CD8-positive, alpha-beta memory T cell (primary cell): ENCODE measurements around the gene AMDHD1. TPM values are rescaled to one million over a fixed set of nuclear protein-coding genes. Genes with fewer than 3 reads are reported as not detected.
A peak's percentile ranks its signal among the peaks of the same experiment; 100 is the strongest.

Source experiments
- CTCF ChIA-PET: fragments of 350-600 bp; sonication (Branson Sonifier 250); formaldehyde crosslinking; loops from one replicate; lab custom pipeline; 2021; ENCODE audit warnings: antibody characterized with exemption; lab: Charles Lee
- POLR2A ChIA-PET: fragments of 350-600 bp; sonication (Branson Sonifier 250); formaldehyde crosslinking; loops from one replicate; lab custom pipeline; 2021; ENCODE audit warnings: antibody characterized with exemption; lab: Charles Lee
- DNase-seq, 5 donors: peaks; one replicate each; pipeline versions ENCODE4 v3.0.0 to v3.0.0-alpha.2; 2020 to 2022; ENCODE audit warnings: mixed read lengths in 1 of 5
- H3K27ac ChIP-seq: one replicate; pipeline ENCODE4 v1.7.0; 2013; ENCODE audit warnings: low read depth, mild to moderate bottlenecking, low read length, moderate library complexity
- H3K27me3 ChIP-seq: 2 replicates; pipeline ENCODE4 v1.7.0; 2013; ENCODE audit warnings: low read length, mild to moderate bottlenecking; ENCODE audit not compliant: insufficient read depth, poor library complexity, severe bottlenecking
- H3K36me3 ChIP-seq: 2 replicates; pipeline ENCODE4 v1.7.0; 2013; ENCODE audit warnings: mild to moderate bottlenecking, low read length, moderate library complexity; ENCODE audit not compliant: insufficient read depth
- H3K4me1 ChIP-seq: 2 replicates; pipeline ENCODE4 v1.7.0; 2013; ENCODE audit warnings: mild to moderate bottlenecking, low read length, moderate library complexity; ENCODE audit not compliant: insufficient read depth
- H3K4me3 ChIP-seq: 2 replicates; pipeline ENCODE4 v1.7.0; 2013; ENCODE audit warnings: mild to moderate bottlenecking, low read length
- H3K9me3 ChIP-seq: 2 replicates; pipeline ENCODE4 v1.7.0; 2013; ENCODE audit warnings: mild to moderate bottlenecking, low read length
- H3K27ac Mint-ChIP-seq, 8 donors: one replicate each; pipeline ENCODE4 v1.8.0; 2020 to 2021; ENCODE audit warnings: mixed read lengths in 8 of 8, mild to moderate bottlenecking in 6 of 8, inconsistent platforms in 3 of 8, moderate library complexity in 3 of 8
- H3K27me3 Mint-ChIP-seq, 2 donors: one replicate each; pipeline ENCODE4 v1.8.0; 2020 to 2021; ENCODE audit warnings: mixed read lengths in 2 of 2, mild to moderate bottlenecking in 1 of 2, moderate library complexity in 1 of 2
- H3K36me3 Mint-ChIP-seq, 3 donors: one replicate each; pipeline ENCODE4 v1.8.0; 2020 to 2021; ENCODE audit warnings: mixed read lengths in 3 of 3, inconsistent platforms in 1 of 3, mild to moderate bottlenecking in 1 of 3
- H3K4me1 Mint-ChIP-seq, 3 donors: one replicate each; pipeline ENCODE4 v1.8.0; 2020 to 2021; ENCODE audit warnings: mixed read lengths in 3 of 3, inconsistent platforms in 1 of 3, mild to moderate bottlenecking in 1 of 3
- H3K4me3 Mint-ChIP-seq, 7 donors: one replicate each; pipeline ENCODE4 v1.8.0; 2020 to 2021; ENCODE audit warnings: mixed read lengths in 7 of 7, mild to moderate bottlenecking in 6 of 7, moderate library complexity in 4 of 7, inconsistent platforms in 2 of 7
- H3K9me3 Mint-ChIP-seq, 5 donors: one replicate each; pipeline ENCODE4 v1.8.0; 2020 to 2022; ENCODE audit warnings: mixed read lengths in 5 of 5, mild to moderate bottlenecking in 3 of 5, moderate library complexity in 2 of 5, inconsistent platforms in 1 of 5
- polyA plus RNA-seq: library from polyadenylated mRNA; unstranded; fragments of 300-500 nt; fragmentation: Illumina TruSeq; gene quantifications from one replicate; pipeline ENCODE4 v1.2.3, GENCODE V29; 2021
- total RNA-seq, 2 experiments: library from RNA; stranded (reverse); gene quantifications; one replicate each; pipeline ENCODE4 v1.2.3, GENCODE V29; 2021

Gene AMDHD1
- total and polyA plus RNA-seq, 3 experiments from 2014 or later = 0.68 to 2.1 (median 2.0) TPM

DNA sequence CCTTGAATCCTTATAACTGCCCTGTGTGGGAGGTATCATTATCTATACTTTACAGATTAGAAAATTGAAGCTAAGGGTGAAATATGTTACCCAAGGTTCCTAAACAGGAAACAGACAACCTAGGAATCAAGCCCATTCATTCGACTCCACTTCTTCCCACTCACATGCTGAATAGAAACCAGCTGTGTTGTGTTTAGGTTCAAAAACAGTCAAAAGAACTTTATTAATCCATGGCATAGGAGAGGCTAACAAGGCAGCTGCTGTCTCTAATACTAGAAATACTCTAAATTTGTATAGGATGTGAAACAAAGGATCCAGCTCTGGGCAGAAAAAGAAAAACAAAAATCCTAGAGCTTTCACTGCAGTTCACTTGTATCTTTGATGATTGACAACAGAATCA, 9.9 kb downstream of the AMDHD1 start:
- ChIA-PET POLR2A (no interaction called here), CTCF (interaction anchor here (0.9 kb wide), 1 partner anchor 9 kb away, joined by 7 read pairs; no protein-coding TSS in a partner anchor)
- H3K9me3 ChIP-seq = no peaks in the 10 kb centered on the region
- no peak for DNase-seq
- H3K4me1 Mint-ChIP-seq = no peaks in the 10 kb centered on the region
- H3K4me1 ChIP-seq = no peaks in the 10 kb centered on the region
- no peak overlapping the region for H3K4me3 ChIP-seq
- no peaks in the 10 kb centered on the region for H3K36me3 ChIP-seq
- peaks cover 0 to 2% (median 0%) of the 10 kb centered on the region in 3 donors for H3K36me3 Mint-ChIP-seq
- H3K27me3 ChIP-seq = no peaks in the 10 kb centered on the region
- peaks cover 0 to 3% of the 10 kb centered on the region in 2 donors for H3K27me3 Mint-ChIP-seq
- H3K4me3 Mint-ChIP-seq = no peak overlapping the region
- H3K9me3 Mint-ChIP-seq = no peaks in the 10 kb centered on the region
- H3K27ac Mint-ChIP-seq = no peak overlapping the region
- no peak overlapping the region for H3K27ac ChIP-seq

DNA sequence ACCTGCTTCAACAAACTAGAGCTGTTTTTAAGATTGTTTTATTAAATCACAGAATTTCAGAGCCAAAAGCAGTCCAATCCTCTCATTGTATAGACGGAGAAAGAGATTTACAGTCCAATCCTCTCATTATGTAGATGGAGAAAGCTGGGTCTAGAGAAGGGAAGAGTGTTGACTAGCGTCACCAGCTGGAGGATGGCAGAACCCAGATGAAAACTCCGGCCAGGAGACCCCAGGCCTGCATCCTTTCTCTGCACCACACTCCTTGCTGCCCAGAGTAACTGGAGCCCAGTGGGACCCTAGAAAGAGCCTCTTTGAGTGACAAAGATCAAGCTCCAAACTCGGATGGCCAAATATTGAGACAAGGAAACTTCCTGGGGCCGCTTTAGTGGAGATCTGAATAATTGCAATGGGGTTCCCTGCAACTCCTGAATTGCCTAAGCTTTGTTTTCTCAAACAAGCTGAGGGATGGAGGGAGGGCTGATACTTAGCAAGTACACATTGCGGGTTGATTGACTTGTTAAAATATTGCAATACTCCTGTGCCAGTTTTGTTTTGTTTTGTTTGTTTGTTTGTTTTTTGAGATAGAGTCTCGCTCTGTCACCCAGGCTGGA, 12.5 kb downstream of the AMDHD1 start:
- Mint-ChIP-seq H3K27ac (no peak overlapping the region), H3K36me3 (peaks cover 0 to 2% (median 0%) of the 10 kb centered on the region in 3 donors), H3K4me1 (no peaks in the 10 kb centered on the region), H3K9me3 (no peaks in the 10 kb centered on the region), H3K27me3 (peaks cover 0 to 3% of the 10 kb centered on the region in 2 donors), H3K4me3 (no peak overlapping the region)
- Histone ChIP-seq H3K9me3 (no peaks in the 10 kb centered on the region), H3K27ac (no peak overlapping the region), H3K27me3 (no peaks in the 10 kb centered on the region), H3K4me3 (no peak overlapping the region), H3K36me3 (no peaks in the 10 kb centered on the region), H3K4me1 (no peaks in the 10 kb centered on the region)
- ChIA-PET CTCF (interaction anchor here (1.2 to 1.6 kb wide), 3 partner anchors 10 to 37 kb away, joined by 3 to 4 read pairs (median 3); no protein-coding TSS in a partner anchor), POLR2A (no interaction called here)
- no peak for DNase-seq

DNA sequence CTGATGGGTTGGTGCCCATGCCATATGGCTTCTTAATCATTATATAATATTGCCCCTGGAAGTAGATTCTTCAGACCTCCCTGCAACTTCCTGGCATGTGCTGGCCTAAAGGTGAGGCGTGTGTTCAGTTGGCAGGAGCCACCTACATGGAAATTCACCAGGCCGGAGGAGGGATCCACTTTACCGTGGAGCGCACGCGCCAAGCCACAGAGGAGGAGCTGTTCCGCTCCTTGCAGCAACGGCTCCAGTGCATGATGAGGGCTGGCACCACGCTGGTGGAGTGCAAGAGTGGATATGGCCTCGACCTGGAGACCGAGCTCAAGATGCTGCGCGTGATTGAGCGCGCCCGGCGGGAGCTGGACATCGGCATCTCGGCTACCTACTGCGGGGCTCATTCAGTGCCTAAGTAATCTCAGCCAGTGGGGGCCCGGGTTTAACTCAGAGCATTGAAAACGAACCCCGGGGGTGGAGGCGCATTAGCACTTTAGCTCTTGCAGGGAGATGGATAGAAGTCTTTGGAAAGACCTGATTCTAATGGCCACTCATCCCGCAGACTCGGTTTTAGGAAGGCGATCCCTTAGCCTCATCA, 13.5 kb downstream of the AMDHD1 start:
- CTCF ChIA-PET = interaction anchor here (1.6 kb wide), 2 partner anchors 9 to 38 kb away, joined by 3 read pairs; no protein-coding TSS in a partner anchor

DNA sequence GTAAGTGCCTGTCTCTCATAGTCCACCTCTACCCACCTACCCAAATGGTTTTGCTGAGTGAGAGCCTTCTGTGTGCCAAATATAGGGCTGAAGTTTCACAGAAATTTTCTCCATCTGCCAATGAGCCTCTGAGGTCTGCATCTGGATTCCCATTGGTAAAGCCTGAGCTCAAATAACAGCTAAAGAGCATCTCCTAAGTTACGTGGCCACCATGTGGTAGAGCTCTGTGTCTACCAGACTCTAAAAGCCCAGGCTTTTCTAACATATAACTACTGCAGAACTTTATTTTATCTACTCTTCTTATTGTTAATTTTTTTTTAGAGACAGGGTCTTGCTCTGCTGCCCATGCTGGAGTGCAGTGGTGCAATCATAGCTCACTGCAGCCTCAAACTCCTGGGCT, 16.0 kb downstream of the AMDHD1 start:
- H3K4me3 Mint-ChIP-seq = no peak overlapping the region
- DNase-seq = no peak
- Histone ChIP-seq H3K27ac (no peak overlapping the region), H3K9me3 (no peaks in the 10 kb centered on the region), H3K4me1 (no peaks in the 10 kb centered on the region), H3K36me3 (no peaks in the 10 kb centered on the region), H3K27me3 (no peaks in the 10 kb centered on the region), H3K4me3 (no peak overlapping the region)
- no peaks in the 10 kb centered on the region for H3K27me3 Mint-ChIP-seq
- CTCF ChIA-PET = interaction anchor here (0.9 to 2.8 kb wide), 2 partner anchors 15 to 43 kb away, joined by 4 to 11 read pairs; partner anchors contain the start of gene AMDHD1
- H3K27ac Mint-ChIP-seq = peak overlapping the region in 1 of 8 donors; percentile 43
- no peaks in the 10 kb centered on the region for H3K4me1 Mint-ChIP-seq
- H3K9me3 Mint-ChIP-seq = no peaks in the 10 kb centered on the region
- H3K36me3 Mint-ChIP-seq = peaks cover 0 to 2% (median 0%) of the 10 kb centered on the region in 3 donors
- POLR2A ChIA-PET = interaction anchor here (1.3 kb wide), 1 partner anchor 16 kb away, joined by 7 read pairs; the partner anchor contains the start of genes AMDHD1 and CCDC38

More for the DNA sequence above, 13.5 kb downstream of the AMDHD1 start:
- no peaks in the 10 kb centered on the region for H3K27me3 ChIP-seq
- Mint-ChIP-seq H3K9me3 (no peaks in the 10 kb centered on the region), H3K4me1 (no peaks in the 10 kb centered on the region), H3K27ac (no peak overlapping the region), H3K27me3 (no peaks in the 10 kb centered on the region), H3K4me3 (no peak overlapping the region), H3K36me3 (peaks cover 0 to 2% (median 0%) of the 10 kb centered on the region in 3 donors)
- no peak overlapping the region for H3K4me3 ChIP-seq
- H3K36me3 ChIP-seq = no peaks in the 10 kb centered on the region
- DNase-seq = no peak
- H3K4me1 ChIP-seq = no peaks in the 10 kb centered on the region
- H3K27ac ChIP-seq = no peak overlapping the region
- POLR2A ChIA-PET = no interaction called here
- no peaks in the 10 kb centered on the region for H3K9me3 ChIP-seq

DNA sequence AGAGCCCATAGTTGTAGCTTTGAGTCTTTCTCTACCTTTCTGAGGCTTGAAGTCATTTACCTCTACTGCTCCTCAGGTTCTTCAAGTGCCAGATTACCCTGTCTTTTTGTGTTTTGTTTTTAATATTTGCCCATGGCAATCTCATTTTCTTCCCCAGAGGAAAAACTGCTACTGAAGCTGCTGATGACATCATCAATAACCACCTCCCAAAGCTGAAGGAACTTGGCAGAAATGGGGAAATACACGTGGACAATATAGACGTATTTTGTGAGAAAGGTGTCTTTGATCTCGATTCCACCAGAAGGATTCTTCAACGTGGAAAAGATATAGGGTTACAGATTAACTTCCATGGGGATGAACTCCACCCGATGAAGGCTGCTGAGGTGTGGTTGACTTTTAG, 17.1 kb downstream of the AMDHD1 start:
- ChIA-PET POLR2A (no interaction called here), CTCF (no interaction called here)
- no peak overlapping the region for H3K4me3 Mint-ChIP-seq
- no peak overlapping the region for H3K27ac ChIP-seq
- no peak overlapping the region for H3K4me3 ChIP-seq
- H3K4me1 Mint-ChIP-seq = no peaks in the 10 kb centered on the region
- no peaks in the 10 kb centered on the region for H3K27me3 ChIP-seq
- no peaks in the 10 kb centered on the region for H3K36me3 Mint-ChIP-seq
- H3K4me1 ChIP-seq = no peaks in the 10 kb centered on the region
- H3K27me3 Mint-ChIP-seq = no peaks in the 10 kb centered on the region
- no peaks in the 10 kb centered on the region for H3K9me3 Mint-ChIP-seq
- no peaks in the 10 kb centered on the region for H3K9me3 ChIP-seq
- no peaks in the 10 kb centered on the region for H3K36me3 ChIP-seq
- no peak for DNase-seq
- no peak overlapping the region for H3K27ac Mint-ChIP-seq

DNA sequence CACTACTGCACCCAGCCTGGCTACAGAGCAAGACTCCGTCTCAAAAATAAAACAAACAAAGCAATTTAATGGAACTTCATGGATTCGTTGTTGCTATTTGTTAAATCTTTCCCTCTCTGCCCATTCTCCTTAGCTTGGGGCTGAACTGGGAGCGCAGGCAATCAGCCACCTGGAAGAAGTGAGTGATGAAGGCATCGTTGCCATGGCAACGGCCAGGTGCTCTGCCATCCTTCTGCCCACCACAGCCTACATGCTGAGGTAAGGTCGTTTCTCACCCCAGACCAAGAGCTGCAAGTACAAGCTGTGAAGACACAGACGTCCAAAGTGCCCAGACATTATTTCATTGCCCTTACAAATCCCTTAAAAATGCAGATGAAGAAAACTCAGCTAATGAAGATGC, 19.1 kb downstream of the AMDHD1 start:
- no peaks in the 10 kb centered on the region for H3K9me3 Mint-ChIP-seq
- no peaks in the 10 kb centered on the region for H3K4me1 Mint-ChIP-seq
- Histone ChIP-seq H3K4me3 (no peak overlapping the region), H3K9me3 (no peaks in the 10 kb centered on the region), H3K27ac (no peak overlapping the region), H3K4me1 (no peaks in the 10 kb centered on the region), H3K27me3 (no peaks in the 10 kb centered on the region), H3K36me3 (no peaks in the 10 kb centered on the region)
- DNase-seq = no peak
- ChIA-PET CTCF (interaction anchor here (1.8 kb wide), 1 partner anchor 44 kb away, joined by 12 read pairs; no protein-coding TSS in a partner anchor), POLR2A (no interaction called here)
- no peaks in the 10 kb centered on the region for H3K27me3 Mint-ChIP-seq
- H3K4me3 Mint-ChIP-seq = no peak overlapping the region
- peaks cover 3 to 11% (median 3%) of the 10 kb centered on the region in 3 donors for H3K36me3 Mint-ChIP-seq
- H3K27ac Mint-ChIP-seq = no peak overlapping the region

DNA sequence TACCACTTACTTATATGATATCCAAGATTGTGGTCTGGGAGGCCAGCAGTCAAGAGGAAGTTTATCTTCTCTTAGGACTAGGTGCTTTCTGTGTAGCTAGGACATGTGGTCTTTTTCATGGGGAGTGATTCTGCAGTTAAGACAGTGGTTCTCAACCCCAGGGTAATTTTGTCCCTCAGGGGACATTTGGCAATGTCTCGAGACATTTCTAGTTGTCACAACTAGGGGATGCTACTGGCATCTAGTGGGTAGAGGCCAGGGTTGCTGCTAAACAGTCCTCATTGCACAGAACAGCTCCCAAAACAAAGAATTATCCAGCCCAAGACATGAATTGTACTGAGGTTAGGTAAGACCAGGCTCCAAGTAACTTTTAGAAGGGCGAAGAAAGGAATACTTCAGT, 20.0 kb downstream of the AMDHD1 start:
- ChIA-PET CTCF (interaction anchor here (1.8 kb wide), 1 partner anchor 45 kb away, joined by 12 read pairs; no protein-coding TSS in a partner anchor), POLR2A (no interaction called here)
- Mint-ChIP-seq H3K36me3 (peaks cover 3 to 12% (median 3%) of the 10 kb centered on the region in 3 donors), H3K4me3 (no peak overlapping the region), H3K27ac (peak overlapping the region in 1 of 8 donors; percentile 27), H3K4me1 (no peaks in the 10 kb centered on the region), H3K9me3 (no peaks in the 10 kb centered on the region), H3K27me3 (no peaks in the 10 kb centered on the region)
- H3K4me3 ChIP-seq = no peak overlapping the region
- H3K9me3 ChIP-seq = no peaks in the 10 kb centered on the region
- H3K27me3 ChIP-seq = no peaks in the 10 kb centered on the region
- H3K4me1 ChIP-seq = no peaks in the 10 kb centered on the region
- no peaks in the 10 kb centered on the region for H3K36me3 ChIP-seq
- no peak overlapping the region for H3K27ac ChIP-seq
- no peak for DNase-seq

DNA sequence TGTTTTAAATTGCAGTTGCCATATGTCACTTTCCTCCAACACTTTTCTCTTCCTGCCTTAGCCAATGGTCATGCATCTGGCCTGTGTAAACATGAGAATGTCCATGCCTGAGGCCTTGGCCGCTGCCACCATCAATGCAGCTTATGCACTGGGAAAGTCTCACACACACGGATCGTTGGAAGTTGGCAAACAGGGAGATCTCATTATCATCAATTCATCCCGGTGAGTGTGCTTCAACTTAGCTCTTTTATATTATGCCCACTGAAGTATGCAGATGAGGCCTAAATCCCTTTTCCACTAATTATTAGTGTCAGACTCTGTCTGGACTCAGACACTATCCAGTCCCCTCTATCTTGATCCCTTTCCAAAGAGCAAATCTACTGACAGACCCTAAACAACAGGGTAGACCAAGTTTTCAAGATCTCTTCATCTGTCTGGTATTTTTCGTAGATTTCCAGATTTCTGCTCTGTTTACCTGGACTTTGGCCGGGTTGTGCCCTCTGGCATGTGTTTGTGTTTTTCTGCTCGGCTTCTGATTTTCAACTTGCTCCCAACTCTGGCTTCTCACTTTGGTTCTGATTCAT, 23.2 kb downstream of the AMDHD1 start:
- no peak for DNase-seq
- POLR2A ChIA-PET = no interaction called here
- CTCF ChIA-PET = interaction anchor here (1.3 kb wide), 1 partner anchor 10 kb away, joined by 3 read pairs; no protein-coding TSS in a partner anchor
- peaks cover 3 to 15% (median 3%) of the 10 kb centered on the region in 3 donors for H3K36me3 Mint-ChIP-seq
- Histone ChIP-seq H3K4me3 (no peak overlapping the region), H3K27me3 (no peaks in the 10 kb centered on the region), H3K36me3 (no peaks in the 10 kb centered on the region), H3K4me1 (no peaks in the 10 kb centered on the region), H3K9me3 (no peaks in the 10 kb centered on the region), H3K27ac (no peak overlapping the region)
- H3K4me3 Mint-ChIP-seq = peak overlapping the region in 1 of 7 donors; percentile 3
- H3K4me1 Mint-ChIP-seq = no peaks in the 10 kb centered on the region
- peak overlapping the region in 1 of 8 donors; percentile 14 for H3K27ac Mint-ChIP-seq
- H3K27me3 Mint-ChIP-seq = no peaks in the 10 kb centered on the region
- no peaks in the 10 kb centered on the region for H3K9me3 Mint-ChIP-seq
